Raji (cell line): ENCODE data around the gene ODF2.
A peak's percentile ranks its signal among the peaks of the same experiment; 100 is the strongest.

Experiments used
- POLR2A ChIP-seq: IDR thresholded peaks from 2 replicates; pipeline ENCODE4 v1.6.1; 2011; ENCODE audit warnings: low read depth, low read length, control low read depth; ENCODE audit not compliant: insufficient read depth

ODF2 gene

GRCh38 chr9:128455849-128456612, at the start of gene ODF2:
Gene ODF2 (plus strand): TSS chr9:128456006. CDS start chr9:128456092, 86 bp downstream.
- peak; percentile 92 for TF ChIP-seq POLR2A

- TF ChIP-seq POLR2A: no peak
These were observed 48.9 kb upstream of the ODF2 start for GRCh38 chr9:128406848-128407391.

- no peak for TF ChIP-seq POLR2A
These were observed 46.8 kb upstream of the ODF2 start for GRCh38 chr9:128408963-128409431.

DNA sequence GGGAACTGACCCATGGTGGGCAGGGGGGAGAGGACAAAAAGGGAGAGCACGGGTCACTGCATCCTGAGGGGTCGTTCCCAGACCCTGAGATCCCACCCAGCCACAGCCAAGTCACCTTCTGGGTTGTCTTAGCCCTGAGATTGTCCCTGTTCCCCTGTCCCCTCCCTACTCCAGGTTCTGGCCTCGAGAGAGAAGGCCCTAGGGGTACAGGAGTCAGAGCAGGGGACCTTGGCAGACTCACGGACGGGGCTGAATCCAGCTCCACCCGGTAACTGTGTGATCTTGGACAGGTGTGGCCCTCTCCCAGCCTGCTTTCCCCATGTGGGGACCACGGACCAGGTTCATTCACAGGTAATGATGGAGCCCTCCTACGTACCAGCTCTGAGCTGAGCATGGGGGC, 46.4 kb upstream of the ODF2 start:
- TF ChIP-seq POLR2A: no peak

- TF ChIP-seq POLR2A: no peak
These were observed 45.8 kb upstream of the ODF2 start for GRCh38 chr9:128409978-128410377.

- no peak for TF ChIP-seq POLR2A
These were observed 44.3 kb upstream of the ODF2 start for GRCh38 chr9:128411364-128412119.

DNA sequence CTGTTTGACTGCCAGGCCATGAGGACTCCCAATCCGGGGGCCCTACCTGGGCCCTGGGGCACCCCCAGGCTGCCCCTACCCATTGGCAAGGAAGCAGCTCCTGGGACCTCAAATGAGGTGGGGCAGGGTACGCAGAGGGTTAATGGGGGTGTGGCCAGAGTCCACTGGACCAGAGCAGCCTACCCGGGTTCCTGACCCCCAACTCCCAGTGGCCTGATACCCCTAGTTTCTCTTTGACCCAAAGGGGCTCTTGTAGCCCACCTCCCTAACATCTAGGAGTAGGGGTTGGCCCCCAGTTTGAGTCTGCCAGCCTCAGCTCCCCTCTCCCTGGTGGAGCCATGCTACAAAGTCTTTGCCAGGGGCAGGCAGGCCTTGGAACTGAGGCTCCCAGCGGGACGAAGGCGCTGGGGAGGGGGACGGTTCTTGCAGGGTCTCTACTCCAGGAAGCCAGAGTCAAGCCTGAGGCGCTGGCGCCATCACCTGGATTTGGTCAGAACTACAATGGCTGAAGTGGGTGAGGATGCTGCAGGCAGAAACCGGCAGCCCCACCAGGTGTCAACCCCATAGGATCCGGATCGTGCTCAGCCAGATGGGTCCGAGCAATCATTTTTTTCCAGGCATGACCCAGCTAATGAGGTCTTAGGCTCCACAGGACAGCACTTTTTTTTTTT, 43.6 kb upstream of the ODF2 start:
- TF ChIP-seq POLR2A: no peak

- no peak for TF ChIP-seq POLR2A
These were observed 41.3 kb upstream of the ODF2 start for GRCh38 chr9:128414461-128414860.

- no peak for TF ChIP-seq POLR2A
These were observed 40.5 kb upstream of the ODF2 start for GRCh38 chr9:128415281-128415680.

DNA sequence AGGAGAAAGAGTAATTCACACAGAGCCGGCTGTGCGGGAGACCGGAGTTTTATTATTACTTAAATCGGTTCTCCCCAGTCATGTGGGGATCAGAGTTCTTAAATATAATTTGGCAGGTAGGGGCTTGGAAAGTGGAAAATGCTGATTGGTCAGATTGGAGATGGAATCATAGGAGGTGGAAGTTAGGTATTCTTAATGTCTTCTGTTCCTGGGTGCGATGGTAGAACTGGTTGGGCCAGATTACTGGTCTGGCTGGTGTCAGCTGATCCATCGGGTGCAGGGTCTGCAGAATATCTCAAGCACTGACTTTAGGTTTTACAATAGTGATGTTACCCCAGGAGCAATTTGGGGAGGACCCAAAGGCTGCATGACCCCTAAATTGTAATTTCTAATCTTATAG, 39.8 kb upstream of the ODF2 start:
- no peak for TF ChIP-seq POLR2A

DNA sequence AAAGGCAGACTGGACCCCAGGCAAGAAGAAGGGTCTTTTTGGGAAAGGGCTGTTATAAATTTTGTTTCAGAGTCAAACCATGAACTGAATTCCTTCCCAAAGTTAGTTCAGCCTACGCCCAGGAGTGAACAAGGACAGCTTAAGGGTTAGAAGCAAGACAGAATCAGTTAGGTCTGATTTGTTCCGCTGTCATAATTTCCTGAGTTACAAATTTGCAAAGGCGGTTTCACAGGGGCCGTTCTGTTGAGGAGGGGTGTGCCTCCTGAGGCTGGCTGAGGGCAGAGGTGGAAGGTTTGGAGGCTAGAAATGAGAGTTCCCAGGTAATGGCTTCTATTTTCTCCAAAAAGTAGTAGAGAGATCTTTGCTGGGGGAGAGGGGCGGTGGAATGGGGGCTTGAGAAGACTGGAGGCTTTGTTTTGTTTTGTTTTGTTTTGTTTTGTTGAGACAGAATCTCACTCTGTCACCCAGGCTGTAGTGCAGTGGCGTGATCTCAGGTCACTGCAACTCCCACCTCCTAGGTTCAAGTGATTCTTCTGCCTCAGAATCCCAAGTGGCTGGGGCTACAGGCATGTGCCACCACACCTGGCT, 39.3 kb upstream of the ODF2 start:
- TF ChIP-seq POLR2A: no peak

- no peak for TF ChIP-seq POLR2A
These were observed 36.5 kb upstream of the ODF2 start for GRCh38 chr9:128419061-128419925.

DNA sequence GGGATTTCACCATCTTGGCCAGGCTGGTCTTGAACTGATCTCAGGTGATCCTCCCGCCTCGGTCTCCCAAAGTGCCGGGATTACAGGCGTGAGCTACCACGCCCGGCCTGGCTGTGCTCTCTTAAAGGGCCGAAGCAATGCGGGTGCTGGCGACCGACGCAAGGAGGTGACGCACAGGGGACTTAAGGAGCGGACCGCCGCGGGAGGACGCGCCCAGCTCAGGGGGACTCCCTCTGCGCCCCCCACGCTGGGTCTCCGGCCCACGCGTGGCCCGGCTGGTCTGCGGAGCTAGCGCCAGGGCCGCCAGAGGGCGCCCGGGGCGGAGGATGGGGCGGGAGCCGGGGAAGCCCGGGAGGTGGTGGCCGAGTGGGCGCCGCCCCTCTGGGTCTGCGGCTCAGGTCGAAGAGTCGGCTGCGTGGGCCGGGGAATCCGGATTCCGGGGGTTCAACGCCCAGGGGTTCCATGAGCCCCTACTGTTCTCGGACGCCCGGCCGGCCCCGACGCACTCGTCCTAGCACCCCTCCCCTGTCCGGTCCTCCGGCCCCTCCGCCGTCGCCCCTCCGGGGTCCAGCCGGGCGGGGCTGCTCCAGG, 35.7 kb upstream of the ODF2 start:
- TF ChIP-seq POLR2A: peak; percentile 43; the same call in 1 of the 2 replicates
